ENCODE results near the gene DENND4B.
"Not testable (repeated sequence)": the region's sequence is repeated elsewhere in the genome, so short reads cannot be mapped to it uniquely, and the experiment has no call there.

The DENND4B gene, protein sequence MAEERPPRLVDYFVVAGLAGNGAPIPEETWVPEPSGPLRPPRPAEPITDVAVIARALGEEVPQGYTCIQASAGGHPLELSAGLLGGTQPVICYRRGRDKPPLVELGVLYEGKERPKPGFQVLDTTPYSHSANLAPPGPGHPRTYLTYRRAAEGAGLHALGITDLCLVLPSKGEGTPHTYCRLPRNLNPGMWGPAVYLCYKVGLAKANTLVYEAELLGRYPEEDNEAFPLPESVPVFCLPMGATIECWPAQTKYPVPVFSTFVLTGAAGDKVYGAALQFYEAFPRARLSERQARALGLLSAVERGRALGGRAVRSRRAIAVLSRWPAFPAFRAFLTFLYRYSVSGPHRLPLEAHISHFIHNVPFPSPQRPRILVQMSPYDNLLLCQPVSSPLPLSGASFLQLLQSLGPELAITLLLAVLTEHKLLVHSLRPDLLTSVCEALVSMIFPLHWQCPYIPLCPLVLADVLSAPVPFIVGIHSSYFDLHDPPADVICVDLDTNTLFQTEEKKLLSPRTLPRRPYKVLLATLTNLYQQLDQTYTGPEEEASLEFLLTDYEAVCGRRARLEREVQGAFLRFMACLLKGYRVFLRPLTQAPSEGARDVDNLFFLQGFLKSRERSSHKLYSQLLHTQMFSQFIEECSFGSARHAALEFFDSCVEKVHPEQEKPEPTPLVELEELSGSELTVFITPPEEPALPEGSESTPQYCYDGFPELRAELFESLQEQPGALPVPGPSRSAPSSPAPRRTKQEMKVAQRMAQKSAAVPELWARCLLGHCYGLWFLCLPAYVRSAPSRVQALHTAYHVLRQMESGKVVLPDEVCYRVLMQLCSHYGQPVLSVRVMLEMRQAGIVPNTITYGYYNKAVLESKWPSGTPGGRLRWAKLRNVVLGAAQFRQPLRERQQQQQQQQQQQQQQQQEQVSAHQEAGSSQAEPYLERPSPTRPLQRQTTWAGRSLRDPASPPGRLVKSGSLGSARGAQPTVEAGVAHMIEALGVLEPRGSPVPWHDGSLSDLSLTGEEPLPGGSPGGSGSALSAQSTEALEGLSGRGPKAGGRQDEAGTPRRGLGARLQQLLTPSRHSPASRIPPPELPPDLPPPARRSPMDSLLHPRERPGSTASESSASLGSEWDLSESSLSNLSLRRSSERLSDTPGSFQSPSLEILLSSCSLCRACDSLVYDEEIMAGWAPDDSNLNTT (N-terminal part only)

GRCh38 chr1:153946622-153947241 is at the start of gene DENND4B:
Gene DENND4B (minus strand): TSS chr1:153946718. CDS start chr1:153944374, 2,344 bp downstream.
- DNase-seq = peak; percentile 89

DNA sequence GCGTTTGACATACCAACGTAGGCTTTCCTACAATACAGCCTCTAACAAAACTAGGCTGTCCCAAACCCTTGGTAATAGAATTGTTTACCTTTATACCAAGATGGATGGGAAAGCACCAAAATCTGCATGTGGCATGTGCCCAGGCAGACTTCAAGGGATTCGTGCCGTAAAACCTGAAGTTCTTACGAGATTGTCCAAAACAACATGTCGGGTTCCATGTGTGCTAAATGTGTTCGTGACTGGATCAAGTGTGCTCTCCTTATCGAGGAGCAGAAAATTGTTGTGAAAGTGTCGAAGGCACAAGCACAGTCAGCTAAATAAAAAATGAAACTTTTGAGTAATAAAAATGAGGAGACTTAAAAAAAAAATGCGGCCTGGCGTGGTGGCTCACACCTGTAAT is 49.1 kb upstream of the DENND4B start:
- no peak for DNase-seq

GRCh38 chr1:153995202-153995601 is 48.7 kb upstream of the DENND4B start:
- DNase-seq = no peak

- no peak for DNase-seq
These were observed 45.3 kb upstream of the DENND4B start for GRCh38 chr1:153991806-153992205.

DNA sequence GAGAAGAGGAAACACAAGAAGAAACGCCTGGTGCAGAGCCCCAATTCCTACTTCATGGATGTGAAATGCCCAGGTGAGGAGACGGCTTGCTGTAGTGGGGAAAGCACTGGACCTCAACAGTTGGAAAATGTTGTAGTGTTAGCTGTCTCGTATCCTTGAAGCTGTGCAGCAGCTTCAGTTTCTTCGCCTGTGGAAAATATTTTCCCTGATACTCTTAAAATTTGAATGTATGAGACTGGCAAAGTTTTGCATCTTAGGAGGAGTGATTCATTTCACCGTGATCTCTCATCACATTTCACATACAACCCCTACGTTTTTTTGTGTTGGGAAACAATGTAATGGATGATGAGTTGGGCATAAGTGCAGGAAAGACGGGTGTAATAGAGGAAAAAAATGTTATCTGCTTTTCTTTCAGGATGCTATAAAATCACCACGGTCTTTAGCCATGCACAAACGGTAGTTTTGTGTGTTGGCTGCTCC is 44.7 kb upstream of the DENND4B start:
- DNase-seq = no peak

- DNase-seq = peak; percentile 97
These were observed 44.1 kb upstream of the DENND4B start, which contains the start of gene RPS27 for GRCh38 chr1:153990468-153991150. Gene RPS27 (plus strand): TSS chr1:153990762. CDS start chr1:153990797, 35 bp downstream.

GRCh38 chr1:153987621-153988020 is 41.1 kb upstream of the DENND4B start:
- no peak for DNase-seq

- DNase-seq = no peak
These were observed 39.6 kb upstream of the DENND4B start, which contains the start of gene RAB13 for GRCh38 chr1:153985941-153986761. Gene RAB13 (minus strand): TSS chr1:153986339. CDS start chr1:153986236, 103 bp downstream.

- DNase-seq = peak; percentile 48
These were observed 38.9 kb upstream of the DENND4B start for GRCh38 chr1:153985341-153985912.

DNA sequence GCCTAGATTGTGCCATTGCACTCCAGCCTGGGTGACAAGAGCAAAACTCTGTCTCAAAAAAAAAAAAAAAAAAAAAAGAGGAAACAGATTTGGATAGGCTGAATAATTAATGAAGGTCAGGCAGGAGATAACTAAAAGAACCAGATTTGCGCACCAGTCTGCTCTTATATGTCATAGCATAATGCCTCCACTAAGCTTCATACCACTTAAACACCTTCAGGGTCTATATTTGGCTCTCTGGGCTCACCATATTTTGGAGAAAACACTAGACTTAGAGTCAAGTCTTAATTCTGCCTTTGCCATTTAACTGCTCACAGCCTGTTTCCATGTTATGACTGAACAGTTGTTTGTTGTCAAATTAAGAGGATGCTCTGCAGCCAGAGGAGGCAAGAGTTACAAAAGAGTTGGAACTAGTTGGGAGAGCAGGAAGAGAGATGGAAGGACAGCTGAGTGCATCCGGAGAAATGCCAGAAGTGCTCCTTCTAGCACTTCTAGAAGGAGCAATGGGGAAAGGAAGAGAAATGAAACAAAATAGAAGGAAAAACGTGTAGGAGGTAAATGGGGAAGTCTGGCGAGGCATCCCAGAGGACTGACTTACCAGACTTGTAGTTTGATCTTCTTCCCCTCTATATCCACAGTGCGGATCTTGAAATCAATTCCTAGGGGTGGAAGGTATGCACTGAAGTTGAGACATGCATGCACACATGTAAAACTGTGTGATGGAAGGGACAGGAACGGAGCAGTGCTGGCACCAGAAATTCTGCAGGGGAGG is 37.8 kb upstream of the DENND4B start:
- no peak for DNase-seq

GRCh38 chr1:153981735-153982134 is 35.2 kb upstream of the DENND4B start:
- DNase-seq = not testable (repeated sequence)

DNA sequence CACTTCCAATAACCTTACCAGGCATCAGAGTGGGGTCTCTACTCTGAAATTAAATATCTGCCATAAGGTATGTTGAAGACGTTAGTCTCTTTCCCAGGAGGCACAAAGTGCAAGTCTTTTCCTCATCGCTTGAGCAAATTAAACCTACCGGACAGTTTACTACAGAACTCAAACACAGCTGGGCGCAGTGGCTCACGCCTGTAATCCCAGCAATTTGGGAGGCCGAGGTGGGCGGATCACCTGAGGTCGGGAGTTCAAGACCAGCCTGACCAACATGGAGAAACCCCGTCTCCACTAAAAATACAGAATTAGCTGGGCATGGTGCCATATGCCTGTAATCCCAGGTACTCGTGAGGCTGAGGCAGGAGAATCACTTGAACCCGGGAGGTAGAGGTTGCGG is 32.6 kb upstream of the DENND4B start:
- not testable (repeated sequence) for DNase-seq

DNA sequence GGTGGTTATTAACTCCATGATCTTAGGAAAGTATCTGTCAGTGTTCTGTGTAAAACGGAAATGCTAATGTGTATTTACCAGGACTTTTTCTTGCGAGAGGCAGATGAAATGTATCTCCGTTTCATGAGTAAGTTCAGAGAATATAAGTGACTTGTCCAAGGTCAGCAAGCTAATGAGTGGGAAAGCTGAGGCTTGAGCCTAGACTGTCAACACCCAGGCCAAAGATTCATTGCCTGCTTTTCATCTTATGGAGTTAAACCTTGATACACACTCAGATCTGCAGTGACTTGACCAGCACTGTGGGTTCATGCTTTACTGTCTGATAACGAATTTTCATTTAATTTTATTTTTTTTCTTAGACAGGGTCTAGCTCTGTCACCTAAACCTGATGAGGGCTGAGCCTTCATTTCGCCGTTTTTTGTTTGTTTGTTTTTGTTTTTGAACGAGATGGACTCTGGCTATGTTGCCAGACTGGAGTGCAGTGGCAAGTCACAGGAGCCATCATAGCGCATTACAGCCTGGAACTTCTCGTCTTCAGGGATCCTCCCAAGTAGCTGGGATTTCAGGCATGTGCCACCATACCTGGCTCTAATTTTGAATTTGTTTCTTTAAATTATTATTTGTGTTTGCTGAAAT is 31.9 kb upstream of the DENND4B start:
- no peak for DNase-seq

DNA sequence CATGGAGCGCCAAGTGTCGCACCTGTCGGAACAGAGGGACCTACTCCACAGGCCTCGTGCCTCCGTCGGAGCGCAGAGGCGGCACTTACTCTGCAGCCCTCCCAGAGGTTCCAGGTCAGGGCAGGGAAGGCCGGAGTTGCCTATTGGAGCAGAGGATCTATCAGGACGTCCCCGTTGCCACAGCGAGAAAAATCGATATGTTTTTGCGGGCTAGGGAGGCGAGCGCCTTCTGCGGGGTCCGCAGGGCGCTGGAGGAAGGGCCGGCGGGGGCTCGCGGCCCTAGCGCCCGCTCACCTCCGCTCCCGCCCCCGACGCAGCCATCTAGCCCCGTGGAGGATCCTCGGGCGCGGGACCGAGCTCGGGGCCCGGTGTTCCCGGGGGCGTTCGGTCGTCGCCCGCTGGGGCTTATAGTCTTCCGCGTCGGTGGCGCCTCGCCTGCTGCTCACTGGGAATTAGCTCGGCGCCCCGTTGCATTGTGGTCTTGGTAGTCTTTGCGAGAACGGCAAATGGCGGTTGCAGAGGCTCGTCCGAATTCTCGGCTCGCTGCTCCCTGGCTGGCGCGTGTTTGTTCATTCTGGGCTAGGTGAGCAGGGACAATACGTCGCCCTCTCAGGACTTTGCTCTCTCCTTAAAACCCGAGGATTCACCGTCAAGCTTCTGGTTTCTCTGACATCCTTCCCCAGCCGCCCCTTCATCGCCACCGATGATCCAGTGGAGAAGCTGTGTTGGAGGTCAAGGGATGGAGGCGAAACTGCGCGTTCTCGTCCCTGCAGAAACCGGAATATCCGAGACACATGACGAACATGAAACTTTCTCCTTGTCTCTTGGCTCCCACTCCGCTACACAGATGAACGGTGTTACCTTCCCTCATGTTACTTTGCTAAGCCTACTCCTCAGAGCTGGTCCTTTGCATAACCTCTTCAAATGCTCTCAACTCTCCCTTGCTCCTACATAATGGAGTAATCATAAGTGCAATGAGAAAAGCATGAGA is 31.0 kb upstream of the DENND4B start, which contains the start of gene JTB:
TSS of gene JTB (minus strand) at position 425 of the 991 bp plus-strand sequence. CDS start at position 3, 422 bp downstream.
- peak; percentile 91 for DNase-seq

- DNase-seq = no peak
These were observed 30.3 kb upstream of the DENND4B start for GRCh38 chr1:153976819-153977249.

DNA sequence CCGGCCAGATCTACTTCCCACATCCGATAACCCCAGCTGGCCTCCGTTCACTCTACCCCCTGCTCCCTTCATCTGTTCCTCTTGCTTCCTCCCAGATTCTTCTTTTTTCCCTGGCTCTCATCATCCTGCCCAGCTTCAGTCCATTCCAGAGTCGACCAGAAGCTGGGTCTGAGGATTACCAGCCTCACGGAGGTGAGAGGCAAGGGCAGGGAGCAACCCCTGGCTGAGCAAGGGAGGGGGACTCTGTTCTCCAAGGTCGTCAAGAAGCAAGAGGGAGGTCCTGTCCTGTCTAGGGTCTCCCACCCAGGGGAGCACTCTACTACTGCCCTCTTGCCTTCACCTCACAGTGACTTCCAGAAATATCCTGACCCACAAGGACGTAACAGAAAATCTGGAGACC is 27.0 kb upstream of the DENND4B start:
- DNase-seq = no peak

- no peak for DNase-seq
These were observed 26.6 kb upstream of the DENND4B start for GRCh38 chr1:153973071-153973470.

Data from activated CD4-positive, alpha-beta T cell treated with anti-CD3 and anti-CD28 coated beads, Interleukin-10, Interleukin-2, amounts not matched to agents 100 ng/mL and 50 ng/mL, durations not matched to agents 16 hours and 8 hours (primary cell).